H1 (cell line): Measurements from ENCODE around the gene ARSB. TPM values are rescaled to one million over a fixed set of nuclear protein-coding genes. Genes with fewer than 3 reads are reported as not detected.

ENCODE experiments used
- CTCF ChIA-PET: fragments of 300-600 bp; sonication (Branson Sonifier 250); formaldehyde crosslinking; loops from one replicate; lab custom pipeline; 2021; ENCODE audit not compliant: partially characterized antibody; lab: Charles Lee
- POLR2A ChIA-PET: fragments of 300-600 bp; sonication (Branson Sonifier 250); formaldehyde crosslinking; loops from one replicate; lab custom pipeline; 2021; ENCODE audit warnings: inconsistent platforms; ENCODE audit not compliant: partially characterized antibody; lab: Charles Lee
- DNase-seq, 2 experiments: peaks; one replicate each; pipeline versions ENCODE4 v3.0.0 to v3.0.0-alpha.2; 2010 to 2022; ENCODE audit warnings: low spot score in 2 of 2, low read depth in 1 of 2, mixed read lengths in 1 of 2
- FAIRE-seq: peaks from 2 replicates; lab custom pipeline; 2011; peaks lifted over from hg19 to GRCh38; lab: Jason Lieb, UNC
- H2AFZ ChIP-seq: 2 replicates; pipeline ENCODE4 v1.8.1; 2012; ENCODE audit warnings: low read length, inconsistent platforms
- H2AK5ac ChIP-seq: 2 replicates; pipeline ENCODE4 v1.6.1; 2013; ENCODE audit warnings: low read depth, low read length
- H2BK120ac ChIP-seq: replicated peaks from 2 replicates; pipeline ENCODE3; 2013; ENCODE audit warnings: low read depth, low read length, inconsistent platforms
- H2BK12ac ChIP-seq: 2 replicates; pipeline ENCODE4 v1.6.1; 2013; ENCODE audit warnings: low read depth, low read length
- H2BK15ac ChIP-seq: 2 replicates; pipeline ENCODE4 v1.6.1; 2013; ENCODE audit warnings: low read length
- H2BK20ac ChIP-seq: 2 replicates; pipeline ENCODE4 v1.6.1; 2013; ENCODE audit warnings: low read length
- H2BK5ac ChIP-seq: 2 replicates; pipeline ENCODE4 v1.6.1; 2013; ENCODE audit warnings: low read depth, low read length
- H3K14ac ChIP-seq: 2 replicates; pipeline ENCODE4 v1.6.1; 2013; ENCODE audit warnings: inconsistent platforms; ENCODE audit not compliant: insufficient read length
- H3K18ac ChIP-seq: 2 replicates; pipeline ENCODE4 v1.6.1; 2013; ENCODE audit warnings: low read length; ENCODE audit errors: extremely low read depth
- H3K23ac ChIP-seq: 2 replicates; pipeline ENCODE4 v1.6.1; 2013; ENCODE audit warnings: inconsistent platforms; ENCODE audit not compliant: insufficient read length
- H3K23me2 ChIP-seq: 2 replicates; pipeline ENCODE4 v1.6.1; 2013; ENCODE audit warnings: low read depth, low read length
- H3K27ac ChIP-seq: 2 replicates; pipeline ENCODE4 v1.6.1; 2011; ENCODE audit warnings: low read depth, low read length, inconsistent platforms
- H3K27me3 ChIP-seq, 4 experiments: replicated peaks in 1 of 4; 1 replicate in 1 of 4; 2 replicates in 3 of 4; pipeline versions ENCODE4 v1.6.1 to v1.8.1; 2011 to 2013; ENCODE audit warnings: low read length in 3 of 4, mild to moderate bottlenecking in 3 of 4, inconsistent platforms in 2 of 4, mixed read lengths in 2 of 4, moderate library complexity in 1 of 4; ENCODE audit not compliant: control insufficient read depth in 3 of 4, insufficient read depth in 3 of 4; ENCODE audit errors: extremely low read depth in 1 of 4
- H3K36me3 ChIP-seq, 4 experiments: 2 replicates each; pipeline versions ENCODE4 v1.6.1 to v1.8.1; 2011 to 2013; ENCODE audit warnings: mild to moderate bottlenecking in 4 of 4, low read length in 3 of 4, moderate library complexity in 2 of 4, control low read depth in 1 of 4, inconsistent platforms in 1 of 4; ENCODE audit not compliant: insufficient read depth in 4 of 4, control insufficient read depth in 2 of 4
- H3K4ac ChIP-seq: replicated peaks from 2 replicates; pipeline ENCODE3; 2013; ENCODE audit warnings: low read length, low read depth, mixed read lengths, inconsistent platforms; ENCODE audit not compliant: insufficient read length
- H3K4me1 ChIP-seq, 4 experiments: replicated peaks in 1 of 4; 1 replicate in 1 of 4; 2 replicates in 3 of 4; pipeline versions ENCODE4 v1.6.1 to v1.8.1; 2011 to 2013; ENCODE audit warnings: low read length in 3 of 4, inconsistent platforms in 2 of 4, mixed read lengths in 1 of 4; ENCODE audit not compliant: insufficient read depth in 4 of 4, control insufficient read depth in 3 of 4
- H3K4me2 ChIP-seq, 2 experiments: 2 replicates each; pipeline versions ENCODE4 v1.6.1 to v1.8.1; 2011 to 2013; ENCODE audit warnings: low read depth in 2 of 2, low read length in 2 of 2, control low read depth in 1 of 2, inconsistent platforms in 1 of 2, mild to moderate bottlenecking in 1 of 2; ENCODE audit not compliant: insufficient read depth in 1 of 2
- H3K4me3 ChIP-seq, 4 experiments: fragments of 200-600, 300-600 bp in 1 of 4; sonication (generic), shearing (Covaris generic), sonication (Bioruptor Twin) in 1 of 4; 2 replicates each; pipeline versions ENCODE4 v1.5.1 to v1.8.1; 2011 to 2016; ENCODE audit warnings: low read length in 4 of 4, low read depth in 3 of 4, control low read depth in 2 of 4, inconsistent platforms in 2 of 4, mild to moderate bottlenecking in 2 of 4, mixed read lengths in 1 of 4, moderate library complexity in 1 of 4; ENCODE audit not compliant: insufficient read depth in 2 of 4; ENCODE audit errors: extremely low read depth in 1 of 4
- H3K56ac ChIP-seq: replicated peaks from 2 replicates; pipeline ENCODE3; 2013; ENCODE audit warnings: low read depth, mild to moderate bottlenecking, mixed read lengths, low read length, inconsistent platforms; ENCODE audit not compliant: insufficient read length
- H3K79me1 ChIP-seq: 2 replicates; pipeline ENCODE4 v1.6.1; 2013; ENCODE audit warnings: low read depth, low read length, control low read depth
- H3K79me2 ChIP-seq, 2 experiments: 2 replicates each; pipeline versions ENCODE4 v1.6.1 to v1.8.1; 2012 to 2013; ENCODE audit warnings: low read length in 2 of 2, mild to moderate bottlenecking in 2 of 2, inconsistent platforms in 1 of 2; ENCODE audit not compliant: insufficient read depth in 2 of 2, control insufficient read depth in 1 of 2
- H3K9ac ChIP-seq, 4 experiments: replicated peaks in 1 of 4; 1 replicate in 1 of 4; 2 replicates in 3 of 4; pipeline versions ENCODE4 v1.6.1 to v1.8.1; 2011 to 2013; ENCODE audit warnings: low read depth in 3 of 4, low read length in 3 of 4, control low read depth in 2 of 4, mild to moderate bottlenecking in 2 of 4, moderate library complexity in 2 of 4, inconsistent platforms in 1 of 4; ENCODE audit errors: extremely low read depth in 1 of 4
- H3K9me3 ChIP-seq, 2 experiments: 2 replicates each; pipeline versions ENCODE4 v1.6.1 to v1.8.1; 2012 to 2013; ENCODE audit warnings: mild to moderate bottlenecking in 2 of 2, moderate library complexity in 2 of 2, control low read depth in 1 of 2, inconsistent platforms in 1 of 2, low read depth in 1 of 2, low read length in 1 of 2, mixed read lengths in 1 of 2; ENCODE audit not compliant: insufficient read depth in 2 of 2
- H4K20me1 ChIP-seq, 2 experiments: replicated peaks in 1 of 2; 2 replicates each; pipeline versions ENCODE3 to v1.8.1; 2011 to 2013; ENCODE audit warnings: inconsistent platforms in 2 of 2, low read length in 2 of 2, mild to moderate bottlenecking in 1 of 2; ENCODE audit not compliant: insufficient read depth in 2 of 2, control insufficient read depth in 1 of 2
- H4K5ac ChIP-seq: 2 replicates; pipeline ENCODE4 v1.6.1; 2013; ENCODE audit warnings: low read length, low read depth, mixed read lengths, inconsistent platforms; ENCODE audit not compliant: insufficient read length
- H4K8ac ChIP-seq: 2 replicates; pipeline ENCODE4 v1.8.0; 2013; ENCODE audit warnings: mild to moderate bottlenecking, moderate library complexity, low read length, inconsistent platforms; ENCODE audit not compliant: insufficient read depth; ENCODE audit errors: extremely low read depth
- H4K91ac ChIP-seq: replicated peaks from 2 replicates; pipeline ENCODE3; 2013; ENCODE audit warnings: low read length, mixed read lengths, inconsistent platforms; ENCODE audit not compliant: insufficient read length
- CBX5 ChIP-seq: fragments of 300-800, 300-1000 bp; sonication (generic); IDR thresholded peaks from 2 replicates; pipeline ENCODE4 v1.7.1; 2016; ENCODE audit warnings: antibody characterized with exemption, low read length, low read depth
- WGBS, 2 experiments: shearing (Covaris generic) in 1 of 2; methylation state at CpG; one replicate each; pipeline versions ENCODE4 v1.1.6 to v1.1.7; 2013 to 2015; ENCODE audit warnings: low lambda C conversion rate in 2 of 2, mixed read lengths in 2 of 2, inconsistent platforms in 1 of 2, low coverage in 1 of 2, missing lambda C conversion rate in 1 of 2; ENCODE audit not compliant: insufficient replicate concordance in 2 of 2, insufficient coverage in 1 of 2, insufficient read length in 1 of 2; ENCODE audit errors: extremely low coverage in 1 of 2, missing lambda C conversion rate in 1 of 2; 5-methylcytosine and 5-hydroxymethylcytosine counted together
- polyA plus RNA-seq, 7 experiments: library from polyadenylated mRNA; depleted of rRNA in 3 of 7; stranded (reverse) in 5 of 7; unstranded in 2 of 7; fragments of >200 nt in 5 of 7; fragments of 200-250 nt in 2 of 7; gene quantifications; 1 replicate in 5 of 7; 2 replicates in 1 of 7; 4 replicates in 1 of 7; pipeline versions ENCODE4 v1.2.1 to v1.2.3, GENCODE V29; 2011 to 2013; ENCODE audit warnings: missing spikeins in 2 of 7, mixed read lengths in 2 of 7
- total RNA-seq: library from RNA; stranded (reverse); fragmentation: NEBNext Ultra II Directional; extraction: Animal tissue kit (Norgen Biotek cat#: 25700); gene quantifications from 2 replicates; pipeline ENCODE4 v1.2.1, GENCODE V29; 2021
- TF ChIP-seq, protein P1 (sequence below): IDR thresholded peaks from 2 replicates; pipeline ENCODE4 v1.6.1; 2012; ENCODE audit warnings: inconsistent platforms

ARSB gene
- total and polyA plus RNA-seq, 2 of the 8 experiments (the other 6 are each of a cell fraction or from before 2014, with no cell fraction given) = 6.4 to 13.9 TPM

- Histone ChIP-seq H3K79me1 (no peaks in the 10 kb centered on the region), H3K4ac (no peak overlapping the region), H2BK20ac (no peak overlapping the region), H3K23ac (no peak overlapping the region), H2AK5ac (no peak overlapping the region), H3K27me3 (no peaks in the 10 kb centered on the region), H4K8ac (no peak overlapping the region), H3K4me1 (no peaks in the 10 kb centered on the region), H2BK12ac (no peak overlapping the region), H3K14ac (no peak overlapping the region), H3K56ac (no peak overlapping the region), H2AFZ (no peak overlapping the region), H3K4me3 (no peak overlapping the region), H4K91ac (no peak overlapping the region), H4K20me1 (no peaks in the 10 kb centered on the region), H3K9me3 (no peaks in the 10 kb centered on the region), H3K27ac (no peak overlapping the region), H4K5ac (no peak overlapping the region), H2BK120ac (no peak overlapping the region), H3K4me2 (no peak overlapping the region), H3K79me2 (no peaks in the 10 kb centered on the region), H2BK15ac (no peak overlapping the region), H3K36me3 (no peaks in the 10 kb centered on the region), H3K23me2 (no peaks in the 10 kb centered on the region), H3K18ac (no peak overlapping the region), H2BK5ac (no peak overlapping the region), H3K9ac (no peak overlapping the region)
- ChIA-PET POLR2A (interaction anchor here (1.1 kb wide), 1 partner anchor 22 kb away, joined by 3 read pairs; the partner anchor contains the start of gene ARSB), CTCF (interaction anchor here (0.7 kb wide), 1 partner anchor 127 kb away, joined by 3 read pairs; no protein-coding TSS in a partner anchor)
- no peak for DNase-seq
- no peak for FAIRE-seq
- WGBS, 2 experiments = 82% methylated on average over 6 of the region's 6 CpGs; no CpG with 5 or more reads in 1 of the 2 experiments
- no peak for TF ChIP-seq CBX5
- TF ChIP-seq, protein P1, sequence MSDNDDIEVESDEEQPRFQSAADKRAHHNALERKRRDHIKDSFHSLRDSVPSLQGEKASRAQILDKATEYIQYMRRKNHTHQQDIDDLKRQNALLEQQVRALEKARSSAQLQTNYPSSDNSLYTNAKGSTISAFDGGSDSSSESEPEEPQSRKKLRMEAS = no peak
Observed at GRCh38 chr5:79005936-79006631, 21.0 kb upstream of the ARSB start.
